Glutamatergic neuron (in vitro differentiated cells): ENCODE measurements around the gene ADAMTS17. TPM values are rescaled to one million over a fixed set of nuclear protein-coding genes. Genes with fewer than 3 reads are reported as not detected.

Source experiments
- DNase-seq: peaks from one replicate; pipeline ENCODE4 v3.0.0; 2022
- H3K27ac Mint-ChIP-seq: one replicate; pipeline ENCODE4 v1.8.0; 2020; ENCODE audit warnings: mild to moderate bottlenecking, mixed read lengths, inconsistent platforms; ENCODE audit not compliant: unreplicated experiment
- H3K27me3 Mint-ChIP-seq: one replicate; pipeline ENCODE4 v1.8.0; 2020; ENCODE audit warnings: mild to moderate bottlenecking, moderate library complexity, mixed read lengths, inconsistent platforms; ENCODE audit not compliant: unreplicated experiment
- H3K36me3 Mint-ChIP-seq: one replicate; pipeline ENCODE4 v1.8.0; 2020; ENCODE audit warnings: mild to moderate bottlenecking, mixed read lengths, inconsistent platforms; ENCODE audit not compliant: unreplicated experiment
- H3K4me1 Mint-ChIP-seq: one replicate; pipeline ENCODE4 v1.8.0; 2020; ENCODE audit warnings: mild to moderate bottlenecking, low read depth, mixed read lengths, inconsistent platforms; ENCODE audit not compliant: unreplicated experiment
- H3K4me3 Mint-ChIP-seq: one replicate; pipeline ENCODE4 v1.8.0; 2020; ENCODE audit warnings: mild to moderate bottlenecking, mixed read lengths, inconsistent platforms; ENCODE audit not compliant: unreplicated experiment
- H3K9me3 Mint-ChIP-seq: one replicate; pipeline ENCODE4 v1.8.0; 2020; ENCODE audit warnings: mild to moderate bottlenecking, moderate library complexity, mixed read lengths, inconsistent platforms; ENCODE audit not compliant: unreplicated experiment
- CTCF ChIP-seq: fragments of 200-600 bp; sonication (generic); IDR thresholded peaks from one replicate; pipeline ENCODE4 v1.5.0; 2021; ENCODE audit not compliant: partially characterized antibody, unreplicated experiment
- total RNA-seq: library from RNA; stranded (reverse); fragmentation: NEBNext Ultra II Directional; extraction: Animal tissue kit (Norgen Biotek cat#: 25700); gene quantifications from one replicate; pipeline ENCODE4 v1.2.1, GENCODE V29; 2021; ENCODE audit not compliant: unreplicated experiment

Gene ADAMTS17
- total RNA-seq, 1 donor from 2014 or later = 6.8 TPM

GRCh38 chr15:99959326-99959725, 382.4 kb downstream of the ADAMTS17 start:
- Mint-ChIP-seq H3K36me3 (peaks cover 26% of the 10 kb centered on the region), H3K27ac (no peak overlapping the region), H3K27me3 (peaks cover 8% of the 10 kb centered on the region), H3K4me1 (peaks cover 2% of the 10 kb centered on the region), H3K4me3 (no peak overlapping the region), H3K9me3 (peaks cover 12% of the 10 kb centered on the region)
- no peak for DNase-seq
- no peak for TF ChIP-seq CTCF

- peaks cover 22% of the 10 kb centered on the region for H3K36me3 Mint-ChIP-seq
- H3K4me3 Mint-ChIP-seq = no peak overlapping the region
- peaks cover 2% of the 10 kb centered on the region for H3K4me1 Mint-ChIP-seq
- peaks cover 8% of the 10 kb centered on the region for H3K27me3 Mint-ChIP-seq
- H3K9me3 Mint-ChIP-seq = peaks cover 9% of the 10 kb centered on the region
- no peak for TF ChIP-seq CTCF
- no peak for DNase-seq
- H3K27ac Mint-ChIP-seq = no peak overlapping the region
Observed at GRCh38 chr15:99958426-99959097, 383.2 kb downstream of the ADAMTS17 start.

- H3K36me3 Mint-ChIP-seq = peaks cover 18% of the 10 kb centered on the region
- peaks cover 6% of the 10 kb centered on the region for H3K27me3 Mint-ChIP-seq
- no peak overlapping the region for H3K4me3 Mint-ChIP-seq
- no peak for DNase-seq
- no peak overlapping the region for H3K27ac Mint-ChIP-seq
- peaks cover 2% of the 10 kb centered on the region for H3K4me1 Mint-ChIP-seq
- peaks cover 8% of the 10 kb centered on the region for H3K9me3 Mint-ChIP-seq
- no peak for TF ChIP-seq CTCF
Observed at GRCh38 chr15:99957642-99958013, 384.1 kb downstream of the ADAMTS17 start.

GRCh38 chr15:99956820-99957641, 384.7 kb downstream of the ADAMTS17 start:
- no peak overlapping the region for H3K27ac Mint-ChIP-seq
- no peak overlapping the region for H3K4me3 Mint-ChIP-seq
- peaks cover 12% of the 10 kb centered on the region for H3K36me3 Mint-ChIP-seq
- peaks cover 6% of the 10 kb centered on the region for H3K27me3 Mint-ChIP-seq
- TF ChIP-seq CTCF = no peak
- DNase-seq = no peak
- H3K9me3 Mint-ChIP-seq = peaks cover 6% of the 10 kb centered on the region
- H3K4me1 Mint-ChIP-seq = peaks cover 2% of the 10 kb centered on the region
